H1 (cell line): ENCODE data around the gene COMMD2. TPM values are rescaled to one million over a fixed set of nuclear protein-coding genes. Genes with fewer than 3 reads are reported as not detected.

ENCODE experiments used
- CTCF ChIA-PET: fragments of 300-600 bp; sonication (Branson Sonifier 250); formaldehyde crosslinking; loops from one replicate; lab custom pipeline; 2021; ENCODE audit not compliant: partially characterized antibody; lab: Charles Lee
- POLR2A ChIA-PET: fragments of 300-600 bp; sonication (Branson Sonifier 250); formaldehyde crosslinking; loops from one replicate; lab custom pipeline; 2021; ENCODE audit warnings: inconsistent platforms; ENCODE audit not compliant: partially characterized antibody; lab: Charles Lee
- DNase-seq, 2 experiments: peaks; one replicate each; pipeline versions ENCODE4 v3.0.0 to v3.0.0-alpha.2; 2010 to 2022; ENCODE audit warnings: low spot score in 2 of 2, low read depth in 1 of 2, mixed read lengths in 1 of 2
- FAIRE-seq: peaks from 2 replicates; lab custom pipeline; 2011; peaks lifted over from hg19 to GRCh38; lab: Jason Lieb, UNC
- H2AFZ ChIP-seq: 2 replicates; pipeline ENCODE4 v1.8.1; 2012; ENCODE audit warnings: low read length, inconsistent platforms
- H2AK5ac ChIP-seq: 2 replicates; pipeline ENCODE4 v1.6.1; 2013; ENCODE audit warnings: low read depth, low read length
- H2BK120ac ChIP-seq: replicated peaks from 2 replicates; pipeline ENCODE3; 2013; ENCODE audit warnings: low read depth, low read length, inconsistent platforms
- H2BK12ac ChIP-seq: 2 replicates; pipeline ENCODE4 v1.6.1; 2013; ENCODE audit warnings: low read depth, low read length
- H2BK15ac ChIP-seq: 2 replicates; pipeline ENCODE4 v1.6.1; 2013; ENCODE audit warnings: low read length
- H2BK20ac ChIP-seq: 2 replicates; pipeline ENCODE4 v1.6.1; 2013; ENCODE audit warnings: low read length
- H2BK5ac ChIP-seq: 2 replicates; pipeline ENCODE4 v1.6.1; 2013; ENCODE audit warnings: low read depth, low read length
- H3K14ac ChIP-seq: 2 replicates; pipeline ENCODE4 v1.6.1; 2013; ENCODE audit warnings: inconsistent platforms; ENCODE audit not compliant: insufficient read length
- H3K18ac ChIP-seq: 2 replicates; pipeline ENCODE4 v1.6.1; 2013; ENCODE audit warnings: low read length; ENCODE audit errors: extremely low read depth
- H3K23ac ChIP-seq: 2 replicates; pipeline ENCODE4 v1.6.1; 2013; ENCODE audit warnings: inconsistent platforms; ENCODE audit not compliant: insufficient read length
- H3K23me2 ChIP-seq: 2 replicates; pipeline ENCODE4 v1.6.1; 2013; ENCODE audit warnings: low read depth, low read length
- H3K27ac ChIP-seq: 2 replicates; pipeline ENCODE4 v1.6.1; 2011; ENCODE audit warnings: low read depth, low read length, inconsistent platforms
- H3K27me3 ChIP-seq, 4 experiments: replicated peaks in 1 of 4; 1 replicate in 1 of 4; 2 replicates in 3 of 4; pipeline versions ENCODE4 v1.6.1 to v1.8.1; 2011 to 2013; ENCODE audit warnings: low read length in 3 of 4, mild to moderate bottlenecking in 3 of 4, inconsistent platforms in 2 of 4, mixed read lengths in 2 of 4, moderate library complexity in 1 of 4; ENCODE audit not compliant: control insufficient read depth in 3 of 4, insufficient read depth in 3 of 4; ENCODE audit errors: extremely low read depth in 1 of 4
- H3K36me3 ChIP-seq, 4 experiments: 2 replicates each; pipeline versions ENCODE4 v1.6.1 to v1.8.1; 2011 to 2013; ENCODE audit warnings: mild to moderate bottlenecking in 4 of 4, low read length in 3 of 4, moderate library complexity in 2 of 4, control low read depth in 1 of 4, inconsistent platforms in 1 of 4; ENCODE audit not compliant: insufficient read depth in 4 of 4, control insufficient read depth in 2 of 4
- H3K4ac ChIP-seq: replicated peaks from 2 replicates; pipeline ENCODE3; 2013; ENCODE audit warnings: low read length, low read depth, mixed read lengths, inconsistent platforms; ENCODE audit not compliant: insufficient read length
- H3K4me1 ChIP-seq, 4 experiments: replicated peaks in 1 of 4; 1 replicate in 1 of 4; 2 replicates in 3 of 4; pipeline versions ENCODE4 v1.6.1 to v1.8.1; 2011 to 2013; ENCODE audit warnings: low read length in 3 of 4, inconsistent platforms in 2 of 4, mixed read lengths in 1 of 4; ENCODE audit not compliant: insufficient read depth in 4 of 4, control insufficient read depth in 3 of 4
- H3K4me2 ChIP-seq, 2 experiments: 2 replicates each; pipeline versions ENCODE4 v1.6.1 to v1.8.1; 2011 to 2013; ENCODE audit warnings: low read depth in 2 of 2, low read length in 2 of 2, control low read depth in 1 of 2, inconsistent platforms in 1 of 2, mild to moderate bottlenecking in 1 of 2; ENCODE audit not compliant: insufficient read depth in 1 of 2
- H3K4me3 ChIP-seq, 4 experiments: fragments of 200-600, 300-600 bp in 1 of 4; sonication (generic), shearing (Covaris generic), sonication (Bioruptor Twin) in 1 of 4; 2 replicates each; pipeline versions ENCODE4 v1.5.1 to v1.8.1; 2011 to 2016; ENCODE audit warnings: low read length in 4 of 4, low read depth in 3 of 4, control low read depth in 2 of 4, inconsistent platforms in 2 of 4, mild to moderate bottlenecking in 2 of 4, mixed read lengths in 1 of 4, moderate library complexity in 1 of 4; ENCODE audit not compliant: insufficient read depth in 2 of 4; ENCODE audit errors: extremely low read depth in 1 of 4
- H3K56ac ChIP-seq: replicated peaks from 2 replicates; pipeline ENCODE3; 2013; ENCODE audit warnings: low read depth, mild to moderate bottlenecking, mixed read lengths, low read length, inconsistent platforms; ENCODE audit not compliant: insufficient read length
- H3K79me1 ChIP-seq: 2 replicates; pipeline ENCODE4 v1.6.1; 2013; ENCODE audit warnings: low read depth, low read length, control low read depth
- H3K79me2 ChIP-seq, 2 experiments: 2 replicates each; pipeline versions ENCODE4 v1.6.1 to v1.8.1; 2012 to 2013; ENCODE audit warnings: low read length in 2 of 2, mild to moderate bottlenecking in 2 of 2, inconsistent platforms in 1 of 2; ENCODE audit not compliant: insufficient read depth in 2 of 2, control insufficient read depth in 1 of 2
- H3K9ac ChIP-seq, 4 experiments: replicated peaks in 1 of 4; 1 replicate in 1 of 4; 2 replicates in 3 of 4; pipeline versions ENCODE4 v1.6.1 to v1.8.1; 2011 to 2013; ENCODE audit warnings: low read depth in 3 of 4, low read length in 3 of 4, control low read depth in 2 of 4, mild to moderate bottlenecking in 2 of 4, moderate library complexity in 2 of 4, inconsistent platforms in 1 of 4; ENCODE audit errors: extremely low read depth in 1 of 4
- H3K9me3 ChIP-seq, 2 experiments: 2 replicates each; pipeline versions ENCODE4 v1.6.1 to v1.8.1; 2012 to 2013; ENCODE audit warnings: mild to moderate bottlenecking in 2 of 2, moderate library complexity in 2 of 2, control low read depth in 1 of 2, inconsistent platforms in 1 of 2, low read depth in 1 of 2, low read length in 1 of 2, mixed read lengths in 1 of 2; ENCODE audit not compliant: insufficient read depth in 2 of 2
- H4K20me1 ChIP-seq, 2 experiments: replicated peaks in 1 of 2; 2 replicates each; pipeline versions ENCODE3 to v1.8.1; 2011 to 2013; ENCODE audit warnings: inconsistent platforms in 2 of 2, low read length in 2 of 2, mild to moderate bottlenecking in 1 of 2; ENCODE audit not compliant: insufficient read depth in 2 of 2, control insufficient read depth in 1 of 2
- H4K5ac ChIP-seq: 2 replicates; pipeline ENCODE4 v1.6.1; 2013; ENCODE audit warnings: low read length, low read depth, mixed read lengths, inconsistent platforms; ENCODE audit not compliant: insufficient read length
- H4K8ac ChIP-seq: 2 replicates; pipeline ENCODE4 v1.8.0; 2013; ENCODE audit warnings: mild to moderate bottlenecking, moderate library complexity, low read length, inconsistent platforms; ENCODE audit not compliant: insufficient read depth; ENCODE audit errors: extremely low read depth
- H4K91ac ChIP-seq: replicated peaks from 2 replicates; pipeline ENCODE3; 2013; ENCODE audit warnings: low read length, mixed read lengths, inconsistent platforms; ENCODE audit not compliant: insufficient read length
- CHD1 ChIP-seq: IDR thresholded peaks from 2 replicates; pipeline ENCODE4 v1.6.1; 2012; ENCODE audit warnings: low read depth, low read length, improper control_type of control experiment
- SP1 ChIP-seq: IDR thresholded peaks from 2 replicates; pipeline ENCODE4 v1.6.1; 2011; ENCODE audit warnings: low read depth, low read length
- USF2 ChIP-seq: IDR thresholded peaks from 2 replicates; pipeline ENCODE4 v1.6.1; 2011; ENCODE audit warnings: low read length, improper control_type of control experiment
- WGBS, 2 experiments: shearing (Covaris generic) in 1 of 2; methylation state at CpG; one replicate each; pipeline versions ENCODE4 v1.1.6 to v1.1.7; 2013 to 2015; ENCODE audit warnings: low lambda C conversion rate in 2 of 2, mixed read lengths in 2 of 2, inconsistent platforms in 1 of 2, low coverage in 1 of 2, missing lambda C conversion rate in 1 of 2; ENCODE audit not compliant: insufficient replicate concordance in 2 of 2, insufficient coverage in 1 of 2, insufficient read length in 1 of 2; ENCODE audit errors: extremely low coverage in 1 of 2, missing lambda C conversion rate in 1 of 2; 5-methylcytosine and 5-hydroxymethylcytosine counted together
- polyA plus RNA-seq, 7 experiments: library from polyadenylated mRNA; depleted of rRNA in 3 of 7; stranded (reverse) in 5 of 7; unstranded in 2 of 7; fragments of >200 nt in 5 of 7; fragments of 200-250 nt in 2 of 7; gene quantifications; 1 replicate in 5 of 7; 2 replicates in 1 of 7; 4 replicates in 1 of 7; pipeline versions ENCODE4 v1.2.1 to v1.2.3, GENCODE V29; 2011 to 2013; ENCODE audit warnings: missing spikeins in 2 of 7, mixed read lengths in 2 of 7
- total RNA-seq: library from RNA; stranded (reverse); fragmentation: NEBNext Ultra II Directional; extraction: Animal tissue kit (Norgen Biotek cat#: 25700); gene quantifications from 2 replicates; pipeline ENCODE4 v1.2.1, GENCODE V29; 2021

Gene COMMD2
- total and polyA plus RNA-seq, 2 of the 8 experiments (the other 6 are each of a cell fraction or from before 2014, with no cell fraction given) = 20.2 to 57.2 TPM

GRCh38 chr3:149701977-149702350 is 50.3 kb downstream of the COMMD2 start:
- H3K4ac ChIP-seq = no peak overlapping the region
- H4K8ac ChIP-seq = no peak overlapping the region
- no peak for DNase-seq
- H2BK120ac ChIP-seq = no peak overlapping the region
- H3K14ac ChIP-seq = no peak overlapping the region
- no peak overlapping the region for H3K4me3 ChIP-seq
- H4K5ac ChIP-seq = no peak overlapping the region
- H3K56ac ChIP-seq = no peak overlapping the region
- no peak overlapping the region for H3K23ac ChIP-seq
- TF ChIP-seq SP1 (no peak), CHD1 (no peak), USF2 (no peak)
- CTCF ChIA-PET = interaction anchor here (0.7 kb wide), 1 partner anchor 10 kb away, joined by 3 read pairs; no protein-coding TSS in a partner anchor
- no peak overlapping the region for H3K18ac ChIP-seq
- no peaks in the 10 kb centered on the region for H3K36me3 ChIP-seq
- no peaks in the 10 kb centered on the region for H3K79me2 ChIP-seq
- POLR2A ChIA-PET = no interaction called here
- H2BK12ac ChIP-seq = no peak overlapping the region
- no peak overlapping the region for H3K4me2 ChIP-seq
- H3K27me3 ChIP-seq = no peaks in the 10 kb centered on the region
- no peaks in the 10 kb centered on the region for H3K79me1 ChIP-seq
- H3K23me2 ChIP-seq = no peaks in the 10 kb centered on the region
- H4K20me1 ChIP-seq = no peaks in the 10 kb centered on the region
- no peak overlapping the region for H3K9ac ChIP-seq
- 85% methylated on average over 1 of the region's 1 CpG; no CpG with 5 or more reads in 1 of the 2 experiments for WGBS, 2 experiments
- no peak overlapping the region for H2BK5ac ChIP-seq
- no peak overlapping the region for H2BK20ac ChIP-seq
- peaks cover 13% of the 10 kb centered on the region in 2 experiments for H3K9me3 ChIP-seq
- H2AK5ac ChIP-seq = no peak overlapping the region
- H2BK15ac ChIP-seq = no peak overlapping the region
- H3K27ac ChIP-seq = no peak overlapping the region
- no peak overlapping the region for H4K91ac ChIP-seq
- H2AFZ ChIP-seq = no peak overlapping the region
- H3K4me1 ChIP-seq = peaks cover 0 to 2% (median under 1%) of the 10 kb centered on the region in 4 experiments; a peak in 2 of 7 replicates
- no peak for FAIRE-seq
